ENCODE results near the gene GPR137B. TPM values are rescaled to one million over a fixed set of nuclear protein-coding genes. Genes with fewer than 3 reads are reported as not detected.

The GPR137B gene
- total and polyA plus RNA-seq, 9 of the 15 experiments (the other 6 are each of a cell fraction or from before 2014, with no cell fraction given) = 0.04 to 1.0 (median 0.62) TPM

DNA sequence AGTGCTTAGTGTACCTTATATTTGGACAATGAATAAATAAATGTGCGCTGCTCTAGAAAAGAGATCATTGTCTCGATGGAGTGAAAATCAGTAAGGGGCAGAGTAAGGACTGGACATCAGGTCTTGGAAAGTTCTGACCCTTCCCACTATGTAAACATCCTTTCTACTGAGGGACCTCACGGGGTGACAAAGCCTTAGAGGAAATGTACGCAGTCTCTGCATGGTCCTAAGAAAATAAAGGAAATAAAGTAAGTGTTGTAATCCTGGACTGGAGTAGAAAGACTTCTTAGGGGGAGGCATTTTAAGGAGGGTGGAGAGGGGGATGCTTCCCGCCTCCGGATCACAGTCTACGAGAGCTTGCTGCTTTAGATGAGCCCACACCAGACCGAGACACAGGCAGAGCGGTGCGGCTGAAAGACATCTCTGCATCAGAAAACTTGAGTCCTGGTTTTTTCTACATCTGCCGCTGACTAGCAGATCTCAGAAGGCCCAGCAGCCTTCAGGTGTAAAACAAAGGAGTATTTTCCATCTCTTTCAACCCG, 22.3 kb upstream of the GPR137B start (continued):
- no peak for TF ChIP-seq ZNF318 (IDR thresholded peaks at IDR 0.05; ENCODE audit: borderline replicate concordance in 1 of 2, low read depth in 1 of 2)

All from K562 (cell line).